ENCODE data around the gene COL20A1. TPM values are rescaled to one million over a fixed set of nuclear protein-coding genes. Genes with fewer than 3 reads are reported as not detected.
A peak's percentile ranks its signal among the peaks of the same experiment; 100 is the strongest.

COL20A1 gene
- total and polyA plus RNA-seq, 2 donors from 2014 or later: 0.58 TPM; not detected in 1

- H3K4me1 ChIP-seq (ENCODE audit: control insufficient read depth in 2 of 3, insufficient read depth in 2 of 3, low read depth in 1 of 3, low read length in 3 of 3): no peaks in the 10 kb centered on the region
- H3K27ac ChIP-seq (ENCODE audit: low read depth in 2 of 2, low read length in 2 of 2): no peak overlapping the region
- DNase-seq: peak in 4 of 5 donors; percentile 86 to 93 (median 90)
- FAIRE-seq: no peak
- intact Hi-C loops (cut with DNase I): no loop called here
- H3K27me3 ChIP-seq (ENCODE audit: control insufficient read depth, insufficient read depth, low read length): no peaks in the 10 kb centered on the region
- no peak overlapping the region for H3K9ac ChIP-seq (ENCODE audit: low read length in 3 of 3)
- no peak overlapping the region for H3K4me3 ChIP-seq (ENCODE audit: low read length in 3 of 3)
- TF ChIP-seq CTCF (IDR thresholded peaks at IDR 0.05; ENCODE audit: borderline replicate concordance, extremely low read depth, insufficient read depth): no peak
- H3K36me3 ChIP-seq (ENCODE audit: control insufficient read depth in 2 of 3, insufficient read depth in 3 of 3, low read length in 3 of 3): no peaks in the 10 kb centered on the region
- no peaks in the 10 kb centered on the region for H3K9me3 ChIP-seq (ENCODE audit: control insufficient read depth in 2 of 3, insufficient read depth in 1 of 3, low read length in 3 of 3)
Measured at GRCh38 chr20:63261060-63261794, 31.8 kb upstream of the COL20A1 start.

- Histone ChIP-seq H3K4me1 (ENCODE audit: control insufficient read depth in 2 of 3, insufficient read depth in 2 of 3, low read depth in 1 of 3, low read length in 3 of 3) (no peaks in the 10 kb centered on the region), H3K36me3 (ENCODE audit: control insufficient read depth in 2 of 3, insufficient read depth in 3 of 3, low read length in 3 of 3) (no peaks in the 10 kb centered on the region), H3K4me3 (ENCODE audit: low read length in 3 of 3) (no peak overlapping the region), H3K27me3 (ENCODE audit: control insufficient read depth, insufficient read depth, low read length) (no peaks in the 10 kb centered on the region), H3K9ac (ENCODE audit: low read length in 3 of 3) (no peak overlapping the region), H3K9me3 (ENCODE audit: control insufficient read depth in 2 of 3, insufficient read depth in 1 of 3, low read length in 3 of 3) (no peaks in the 10 kb centered on the region), H3K27ac (ENCODE audit: low read depth in 2 of 2, low read length in 2 of 2) (no peak overlapping the region)
- intact Hi-C loops (cut with DNase I): no loop called here
- DNase-seq: peak in 1 of 5 donors; percentile 74
- TF ChIP-seq CTCF (IDR thresholded peaks at IDR 0.05; ENCODE audit: borderline replicate concordance, extremely low read depth, insufficient read depth): no peak
- FAIRE-seq: no peak
Measured at GRCh38 chr20:63261795-63262528, 31.0 kb upstream of the COL20A1 start.

- H3K9ac ChIP-seq (ENCODE audit: low read length in 3 of 3): no peak overlapping the region
- FAIRE-seq: no peak
- no peaks in the 10 kb centered on the region for H3K36me3 ChIP-seq (ENCODE audit: control insufficient read depth in 2 of 3, insufficient read depth in 3 of 3, low read length in 3 of 3)
- intact Hi-C loops (cut with DNase I): no loop called here
- H3K27me3 ChIP-seq (ENCODE audit: control insufficient read depth, insufficient read depth, low read length): no peaks in the 10 kb centered on the region
- no peaks in the 10 kb centered on the region for H3K9me3 ChIP-seq (ENCODE audit: control insufficient read depth in 2 of 3, insufficient read depth in 1 of 3, low read length in 3 of 3)
- H3K4me1 ChIP-seq (ENCODE audit: control insufficient read depth in 2 of 3, insufficient read depth in 2 of 3, low read depth in 1 of 3, low read length in 3 of 3): peaks cover 0 to 3% (median 0%) of the 10 kb centered on the region in 3 donors
- TF ChIP-seq CTCF (IDR thresholded peaks at IDR 0.05; ENCODE audit: borderline replicate concordance, extremely low read depth, insufficient read depth): no peak
- no peak for DNase-seq
- H3K4me3 ChIP-seq (ENCODE audit: low read length in 3 of 3): no peak overlapping the region
- H3K27ac ChIP-seq (ENCODE audit: low read depth in 2 of 2, low read length in 2 of 2): no peak overlapping the region
Measured at GRCh38 chr20:63262836-63263235, 30.1 kb upstream of the COL20A1 start.
